Measurements from ENCODE around the gene NOP10.

Gene NOP10

DNA sequence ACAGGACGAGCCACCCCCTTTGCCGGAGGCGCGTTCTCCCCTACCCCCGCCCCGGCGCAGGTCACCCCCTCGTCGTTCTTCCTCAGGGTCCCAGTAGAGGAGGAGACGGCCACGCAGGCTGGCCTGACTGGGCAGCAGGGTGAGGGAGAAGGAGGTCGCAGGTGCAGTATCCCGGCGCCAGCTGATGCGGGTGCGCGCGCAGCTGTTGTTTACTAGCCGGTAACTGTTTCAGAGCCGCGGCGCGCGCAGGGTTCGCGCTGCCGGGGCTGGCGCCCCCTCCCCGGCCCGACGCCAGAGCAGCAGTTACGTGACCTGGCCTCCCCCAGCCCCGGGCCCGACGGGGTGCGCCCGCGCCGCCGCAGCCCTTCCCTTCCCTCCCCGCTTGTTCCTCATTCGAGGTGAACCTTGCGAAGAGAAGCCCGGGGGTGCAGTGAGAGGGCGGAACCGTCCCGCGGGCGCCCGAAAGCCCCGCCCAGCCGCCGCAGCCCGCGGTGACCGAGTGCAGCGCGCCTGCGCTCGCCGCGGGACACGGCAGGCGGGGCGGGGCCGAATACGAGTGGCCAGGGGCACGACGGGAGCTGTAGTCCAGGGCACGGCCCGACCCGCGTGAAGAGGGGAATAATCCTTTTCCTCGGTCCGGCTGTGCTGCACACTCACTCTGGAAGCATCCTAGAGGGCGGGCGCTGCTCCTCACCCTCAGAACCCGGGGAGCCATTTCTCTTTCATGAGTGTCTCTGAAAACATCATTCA is 5.2 kb downstream of the NOP10 start, which contains the start of gene SLC12A6:
TSS of gene SLC12A6 (minus strand) at position 225 of the 750 bp plus-strand sequence. CDS start 1,101 bp downstream, outside the sequence.
- no peak; the same call in 1 of the 2 replicates for TF ChIP-seq SIN3A (IDR thresholded peaks at IDR 0.05; ENCODE audit: borderline replicate concordance, insufficient read depth, low read length)
- TF ChIP-seq REST (IDR thresholded peaks at IDR 0.05; ENCODE audit: insufficient read depth in 1 of 2, low read depth in 2 of 2, low read length in 2 of 2): no peak
- TF ChIP-seq TAF1 (IDR thresholded peaks at IDR 0.05; ENCODE audit: borderline replicate concordance, insufficient read depth, low read length): no peak
- TF ChIP-seq POLR2AphosphoS5 (IDR thresholded peaks at IDR 0.05; ENCODE audit: low read depth, low read length): peak; percentile 28; the same call in 1 of the 2 replicates
- peak; percentile 96 for TF ChIP-seq FOXP2 (optimal IDR thresholded peaks at IDR 0.05; ENCODE audit: borderline replicate concordance, extremely low read depth, extremely low read length, insufficient read depth)

GRCh38 chr15:34336991-34337556 is 5.9 kb downstream of the NOP10 start:
- TF ChIP-seq TAF1 (IDR thresholded peaks at IDR 0.05; ENCODE audit: borderline replicate concordance, insufficient read depth, low read length) (no peak), FOXP2 (optimal IDR thresholded peaks at IDR 0.05; ENCODE audit: borderline replicate concordance, extremely low read depth, extremely low read length, insufficient read depth) (no peak), SIN3A (IDR thresholded peaks at IDR 0.05; ENCODE audit: borderline replicate concordance, insufficient read depth, low read length) (no peak), REST (IDR thresholded peaks at IDR 0.05; ENCODE audit: insufficient read depth in 1 of 2, low read depth in 2 of 2, low read length in 2 of 2) (no peak), POLR2AphosphoS5 (IDR thresholded peaks at IDR 0.05; ENCODE audit: low read depth, low read length) (no peak)

GRCh38 chr15:34336231-34336990 is 6.5 kb downstream of the NOP10 start:
- TF ChIP-seq TAF1 (IDR thresholded peaks at IDR 0.05; ENCODE audit: borderline replicate concordance, insufficient read depth, low read length) (no peak), REST (IDR thresholded peaks at IDR 0.05; ENCODE audit: insufficient read depth in 1 of 2, low read depth in 2 of 2, low read length in 2 of 2) (no peak), FOXP2 (optimal IDR thresholded peaks at IDR 0.05; ENCODE audit: borderline replicate concordance, extremely low read depth, extremely low read length, insufficient read depth) (no peak), SIN3A (IDR thresholded peaks at IDR 0.05; ENCODE audit: borderline replicate concordance, insufficient read depth, low read length) (no peak), POLR2AphosphoS5 (IDR thresholded peaks at IDR 0.05; ENCODE audit: low read depth, low read length) (no peak)

DNA sequence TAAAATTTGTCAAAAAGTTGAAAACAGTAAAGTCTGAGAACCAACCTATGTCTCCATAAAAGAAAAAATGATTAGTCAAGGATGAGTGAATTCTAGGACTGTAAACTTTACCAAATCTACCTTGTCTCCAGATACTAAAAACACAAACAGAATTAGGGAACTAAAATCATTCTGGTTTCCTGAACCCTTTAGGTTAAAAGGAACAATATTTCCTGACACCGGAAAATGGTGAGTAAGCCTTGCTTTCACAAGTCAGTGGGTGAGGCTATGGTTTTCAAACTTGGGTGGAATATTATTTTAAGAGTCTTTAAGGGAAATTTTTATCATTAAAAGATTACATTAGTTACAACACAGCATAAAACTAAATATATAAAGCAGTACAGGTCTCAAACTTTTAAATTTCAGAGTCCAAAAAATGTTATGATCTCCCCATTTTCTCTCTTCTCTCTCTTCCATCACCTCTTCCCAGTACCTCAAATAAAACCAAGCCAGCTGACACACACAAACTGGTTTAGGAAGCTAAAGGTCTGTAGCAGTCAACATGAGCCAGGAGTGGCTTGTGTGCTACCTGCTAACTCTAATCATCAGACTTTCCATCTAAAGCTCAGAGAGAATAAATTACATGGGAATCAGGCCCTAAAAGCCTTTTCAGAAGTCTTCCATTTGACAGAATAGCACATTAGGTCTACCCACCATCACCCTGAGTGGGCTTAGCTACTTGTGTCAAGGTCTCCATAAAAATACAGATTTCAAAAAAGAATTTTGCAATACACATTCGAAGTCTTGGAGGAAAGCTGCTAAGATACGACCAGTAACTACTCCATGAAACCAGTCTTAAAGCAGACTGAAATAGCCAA is 7.5 kb downstream of the NOP10 start:
- TF ChIP-seq SIN3A (IDR thresholded peaks at IDR 0.05; ENCODE audit: borderline replicate concordance, insufficient read depth, low read length) (no peak), REST (IDR thresholded peaks at IDR 0.05; ENCODE audit: insufficient read depth in 1 of 2, low read depth in 2 of 2, low read length in 2 of 2) (no peak), TAF1 (IDR thresholded peaks at IDR 0.05; ENCODE audit: borderline replicate concordance, insufficient read depth, low read length) (no peak), FOXP2 (optimal IDR thresholded peaks at IDR 0.05; ENCODE audit: borderline replicate concordance, extremely low read depth, extremely low read length, insufficient read depth) (no peak), POLR2AphosphoS5 (IDR thresholded peaks at IDR 0.05; ENCODE audit: low read depth, low read length) (no peak)
